NCI-H1694 (cell line): ENCODE measurements around the gene WDR88.
A peak's percentile ranks its signal among the peaks of the same experiment; 100 is the strongest.
"Not testable (repeated sequence)": the region's sequence is repeated elsewhere in the genome, so short reads cannot be mapped to it uniquely, and the experiment has no call there.

Source experiments
- DNase-seq: peaks from one replicate; lab custom pipeline; 2025; lab: John Stamatoyannopoulos, UW

WDR88 gene

DNA sequence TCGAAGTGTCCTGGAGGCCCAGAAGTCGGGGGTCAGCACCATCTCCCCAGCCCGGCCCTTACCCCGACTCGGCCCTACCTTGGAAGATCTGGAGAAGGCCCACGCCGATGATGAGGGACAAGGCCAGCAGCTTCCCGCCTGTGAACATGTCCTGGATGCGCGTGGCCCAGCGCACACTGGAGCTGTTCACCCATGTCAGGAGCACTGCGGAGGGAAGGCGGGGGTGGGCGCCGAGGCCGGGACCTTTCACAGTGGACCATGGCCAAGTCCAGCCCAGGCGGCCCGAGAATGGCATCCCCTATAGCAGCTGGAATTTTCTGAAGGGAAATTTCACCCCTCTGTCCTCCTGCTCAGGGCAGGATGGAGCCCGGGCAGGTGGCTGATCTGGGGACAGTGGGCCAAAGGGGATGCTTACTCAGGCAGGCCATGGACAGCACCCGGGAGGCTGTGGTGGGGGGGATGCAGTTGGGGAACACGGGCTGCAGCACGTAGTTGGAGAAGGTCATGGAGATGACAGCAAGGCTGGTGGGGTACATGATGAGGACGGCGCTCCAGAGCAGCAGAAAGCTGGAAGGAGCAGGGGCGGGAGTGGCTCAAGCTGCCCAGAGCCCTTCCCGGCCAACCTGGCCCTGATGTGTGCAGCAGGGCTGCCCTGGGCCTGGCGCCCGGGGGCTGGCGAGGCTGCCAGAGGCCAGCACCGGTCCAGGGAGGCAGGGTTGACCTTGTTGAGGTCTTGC is 80.7 kb downstream of the WDR88 start:
- DNase-seq, result no peak

GRCh38 chr19:33214596-33214995 is 82.7 kb downstream of the WDR88 start:
- DNase-seq, result peak; percentile 14

GRCh38 chr19:33215438-33216197 is 83.7 kb downstream of the WDR88 start:
- no peak for DNase-seq

DNA sequence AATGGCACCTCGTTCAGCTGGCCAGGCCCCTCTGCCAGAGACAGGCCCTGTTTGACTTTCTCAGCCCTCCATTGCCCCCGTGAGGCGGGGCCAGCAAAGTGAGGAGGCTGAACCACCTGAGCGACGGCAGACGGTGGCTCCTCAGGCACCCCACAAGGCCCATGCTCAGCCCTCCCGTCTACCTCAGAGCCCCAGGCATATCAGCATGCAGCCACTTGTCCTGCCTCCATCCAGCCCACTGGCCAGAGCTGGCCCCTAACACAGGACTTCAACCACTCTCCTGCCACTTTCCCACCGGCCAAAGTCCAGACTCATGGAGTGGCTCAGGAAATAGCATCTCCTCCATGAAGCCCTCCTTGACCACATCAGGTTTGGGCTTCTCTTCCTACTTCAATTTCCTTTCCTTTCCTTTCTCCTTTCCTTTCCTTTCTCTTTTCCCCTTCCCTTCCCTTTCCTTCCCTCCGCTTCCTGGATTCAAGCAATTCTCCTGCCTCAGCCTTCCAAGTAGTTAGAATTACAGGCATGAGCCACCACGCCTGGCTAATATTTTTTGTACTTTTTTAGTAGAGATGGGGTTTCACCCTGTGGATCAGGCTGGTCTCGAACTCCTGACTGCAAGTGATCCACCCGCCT is 84.4 kb downstream of the WDR88 start:
- DNase-seq, result no peak

GRCh38 chr19:33217881-33218280 is 86.0 kb downstream of the WDR88 start:
- no peak for DNase-seq

- DNase-seq, result no peak
Observed at GRCh38 chr19:33219261-33219815, 87.4 kb downstream of the WDR88 start.

GRCh38 chr19:33220115-33220514 is 88.2 kb downstream of the WDR88 start:
- DNase-seq, result no peak

GRCh38 chr19:33220735-33221134 is 88.8 kb downstream of the WDR88 start:
- no peak for DNase-seq

GRCh38 chr19:33221638-33222037 is 89.7 kb downstream of the WDR88 start:
- no peak for DNase-seq

DNA sequence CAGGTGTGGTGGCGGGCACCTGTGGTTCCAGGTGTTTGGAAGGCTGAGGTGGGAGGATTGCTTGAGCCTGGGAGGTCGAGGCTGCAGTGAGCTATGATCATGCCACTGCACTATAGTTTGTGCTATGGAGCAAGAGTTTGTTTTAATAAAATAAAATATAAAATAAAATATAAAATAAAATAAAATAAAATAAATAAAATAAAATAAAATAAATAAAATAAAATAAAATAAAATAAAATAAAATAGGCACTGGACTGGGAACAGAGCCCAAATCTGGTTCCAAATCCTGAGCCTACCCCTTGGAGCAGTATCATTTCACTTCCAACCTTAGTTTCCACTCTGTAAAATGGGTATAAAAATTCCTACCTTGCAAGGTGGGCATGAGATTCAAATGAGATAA is 90.3 kb downstream of the WDR88 start:
- not testable (repeated sequence) for DNase-seq

GRCh38 chr19:33224694-33225457 is 93.0 kb downstream of the WDR88 start:
- no peak for DNase-seq
